ENCODE results near the gene TIGD1. TPM values are rescaled to one million over a fixed set of nuclear protein-coding genes. Genes with fewer than 3 reads are reported as not detected.

The TIGD1 gene
- total RNA-seq, 1 experiment from 2014 or later, result 5.1 TPM

DNA sequence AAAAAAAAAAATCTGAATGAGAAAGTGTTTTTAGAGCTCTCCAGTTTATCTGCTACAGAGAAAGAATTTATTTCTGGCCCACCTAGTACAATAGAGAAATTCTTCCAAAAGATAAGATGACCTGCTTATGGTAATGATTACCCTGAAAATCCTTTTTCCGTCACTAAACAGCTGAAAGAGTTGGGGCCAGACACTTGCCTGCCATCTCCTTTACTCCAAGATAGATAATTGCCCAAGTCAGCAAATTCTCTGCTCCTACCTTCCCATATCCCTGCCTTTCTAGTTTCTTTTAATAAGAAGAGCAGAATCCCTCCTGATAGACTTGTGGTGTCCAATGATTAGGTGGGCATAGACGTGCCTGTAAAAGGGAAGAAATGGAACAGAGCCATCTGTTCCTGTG is 28.3 kb upstream of the TIGD1 start:
- POLR2A ChIA-PET, result interaction anchor here (0.6 kb wide), 1 partner anchor 355 kb away, joined by 3 read pairs; no protein-coding TSS in a partner anchor
- H3K9me3 ChIP-seq (ENCODE audit: control insufficient read depth, insufficient read depth, low read depth, low read length), result no peaks in the 10 kb centered on the region
- intact Hi-C loops (cut with micrococcal nuclease; ENCODE audit: unreplicated experiment), result no loop called here
- peaks cover 4% of the 10 kb centered on the region for H3K36me3 ChIP-seq (ENCODE audit: control insufficient read depth, insufficient read depth, low read length)
- ATAC-seq, result no peak
- H3K4me1 ChIP-seq (ENCODE audit: control insufficient read depth, insufficient read depth, low read length), result no peaks in the 10 kb centered on the region
- H3K27me3 ChIP-seq (ENCODE audit: control insufficient read depth, insufficient read depth, low read length), result no peaks in the 10 kb centered on the region
- in situ Hi-C loops (cut with HindIII; ENCODE audit: low pct_unique_long_range_greater_than_20kb, low sequenced_read_pairs), result no loop called here
- no peak overlapping the region for H3K4me3 ChIP-seq (ENCODE audit: low read depth in 2 of 2, low read length in 2 of 2)
- TF ChIP-seq POLR2AphosphoS5 (IDR thresholded peaks at IDR 0.05; ENCODE audit: low read depth, low read length), result no peak
- CTCF ChIA-PET, result no interaction called here
- BruUV-seq (replicated peaks), result no TSS peak
- no peak overlapping the region for H3K27ac ChIP-seq (ENCODE audit: low read length)
- DNase-seq (ENCODE audit: low read depth, low spot score), result no peak

GRCh38 chr2:232577841-232578240 is 27.5 kb upstream of the TIGD1 start:
- BruUV-seq (replicated peaks), result no TSS peak
- TF ChIP-seq, protein P1, sequence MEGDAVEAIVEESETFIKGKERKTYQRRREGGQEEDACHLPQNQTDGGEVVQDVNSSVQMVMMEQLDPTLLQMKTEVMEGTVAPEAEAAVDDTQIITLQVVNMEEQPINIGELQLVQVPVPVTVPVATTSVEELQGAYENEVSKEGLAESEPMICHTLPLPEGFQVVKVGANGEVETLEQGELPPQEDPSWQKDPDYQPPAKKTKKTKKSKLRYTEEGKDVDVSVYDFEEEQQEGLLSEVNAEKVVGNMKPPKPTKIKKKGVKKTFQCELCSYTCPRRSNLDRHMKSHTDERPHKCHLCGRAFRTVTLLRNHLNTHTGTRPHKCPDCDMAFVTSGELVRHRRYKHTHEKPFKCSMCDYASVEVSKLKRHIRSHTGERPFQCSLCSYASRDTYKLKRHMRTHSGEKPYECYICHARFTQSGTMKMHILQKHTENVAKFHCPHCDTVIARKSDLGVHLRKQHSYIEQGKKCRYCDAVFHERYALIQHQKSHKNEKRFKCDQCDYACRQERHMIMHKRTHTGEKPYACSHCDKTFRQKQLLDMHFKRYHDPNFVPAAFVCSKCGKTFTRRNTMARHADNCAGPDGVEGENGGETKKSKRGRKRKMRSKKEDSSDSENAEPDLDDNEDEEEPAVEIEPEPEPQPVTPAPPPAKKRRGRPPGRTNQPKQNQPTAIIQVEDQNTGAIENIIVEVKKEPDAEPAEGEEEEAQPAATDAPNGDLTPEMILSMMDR (IDR thresholded peaks at IDR 0.05), result no peak
- TF ChIP-seq REST (IDR thresholded peaks at IDR 0.05; ENCODE audit: insufficient read depth in 1 of 2, low read depth in 2 of 2, low read length in 1 of 2) (no peak), POLR2AphosphoS5 (IDR thresholded peaks at IDR 0.05; ENCODE audit: low read depth, low read length) (no peak), TCF7L2 (IDR thresholded peaks at IDR 0.05; ENCODE audit: low read depth, low read length) (no peak), SIN3A (IDR thresholded peaks at IDR 0.05; ENCODE audit: borderline replicate concordance, insufficient read depth, low read depth, low read length) (no peak)
- in situ Hi-C loops (cut with HindIII; ENCODE audit: low pct_unique_long_range_greater_than_20kb, low sequenced_read_pairs), result no loop called here
- Histone ChIP-seq H3K4me3 (ENCODE audit: low read depth in 2 of 2, low read length in 2 of 2) (no peak overlapping the region), H3K27ac (ENCODE audit: low read length) (no peak overlapping the region), H3K27me3 (ENCODE audit: control insufficient read depth, insufficient read depth, low read length) (no peaks in the 10 kb centered on the region), H3K36me3 (ENCODE audit: control insufficient read depth, insufficient read depth, low read length) (peaks cover 4% of the 10 kb centered on the region), H3K4me1 (ENCODE audit: control insufficient read depth, insufficient read depth, low read length) (no peaks in the 10 kb centered on the region), H3K9me3 (ENCODE audit: control insufficient read depth, insufficient read depth, low read depth, low read length) (no peaks in the 10 kb centered on the region)
- CTCF ChIA-PET, result no interaction called here
- DNase-seq (ENCODE audit: low read depth, low spot score) (no peak), ATAC-seq (no peak)
- intact Hi-C loops (cut with micrococcal nuclease; ENCODE audit: unreplicated experiment), result no loop called here
- POLR2A ChIA-PET, result no interaction called here

- intact Hi-C loops (cut with micrococcal nuclease; ENCODE audit: unreplicated experiment) (no loop called here), in situ Hi-C loops (cut with HindIII; ENCODE audit: low pct_unique_long_range_greater_than_20kb, low sequenced_read_pairs) (no loop called here)
- H3K9me3 ChIP-seq (ENCODE audit: control insufficient read depth, insufficient read depth, low read depth, low read length), result no peaks in the 10 kb centered on the region
- H3K27ac ChIP-seq (ENCODE audit: low read length), result no peak overlapping the region
- BruUV-seq (replicated peaks), result no TSS peak
- H3K36me3 ChIP-seq (ENCODE audit: control insufficient read depth, insufficient read depth, low read length), result peaks cover 3% of the 10 kb centered on the region; the same call in 1 of the 2 replicates
- no peaks in the 10 kb centered on the region for H3K4me1 ChIP-seq (ENCODE audit: control insufficient read depth, insufficient read depth, low read length)
- ChIA-PET CTCF (no interaction called here), POLR2A (no interaction called here)
- ATAC-seq (no peak), DNase-seq (ENCODE audit: low read depth, low spot score) (no peak)
- H3K27me3 ChIP-seq (ENCODE audit: control insufficient read depth, insufficient read depth, low read length), result no peaks in the 10 kb centered on the region
- no peak for TF ChIP-seq SIN3A (IDR thresholded peaks at IDR 0.05; ENCODE audit: borderline replicate concordance, insufficient read depth, low read depth, low read length)
- TF ChIP-seq POLR2AphosphoS5 (IDR thresholded peaks at IDR 0.05; ENCODE audit: low read depth, low read length), result no peak
- no peak for TF ChIP-seq TCF7L2 (IDR thresholded peaks at IDR 0.05; ENCODE audit: low read depth, low read length)
- no peak for TF ChIP-seq REST (IDR thresholded peaks at IDR 0.05; ENCODE audit: insufficient read depth in 1 of 2, low read depth in 2 of 2, low read length in 1 of 2)
- TF ChIP-seq, protein P1 (IDR thresholded peaks at IDR 0.05), result no peak
- no peak overlapping the region for H3K4me3 ChIP-seq (ENCODE audit: low read depth in 2 of 2, low read length in 2 of 2)
Observed at GRCh38 chr2:232576995-232577394, 26.6 kb upstream of the TIGD1 start.
